K562 (cell line): ENCODE measurements around the gene FSTL4. TPM values are rescaled to one million over a fixed set of nuclear protein-coding genes. Genes with fewer than 3 reads are reported as not detected.

Source experiments
- ATAC-seq: fragments of 200-7000 bp; cut with Tn5 transposase; 3 replicates; pipeline ENCODE4 v1.9.1; 2020; ENCODE audit warnings: moderate library complexity
- BruUV-seq: library from RNA; stranded (reverse); fragments of 400-500 nt; replicated peaks from 2 replicates; lab custom pipeline; 2021; lab: Mats Ljungman, UMichigan
- CTCF ChIA-PET: fragments of 300-600 bp; formaldehyde crosslinking; extraction: SDS; loops from one replicate; lab custom pipeline; 2021; ENCODE audit warnings: low intra/inter-chr PET ratio; lab: Yijun Ruan, JAX
- POLR2A ChIA-PET: fragments of 300-600, 350-650 bp; sonication (Branson Sonifier 250); formaldehyde crosslinking; extraction: SDS; loops from one replicate; lab custom pipeline; 2021; ENCODE audit warnings: antibody characterized with exemption, inconsistent platforms; lab: Yijun Ruan, JAX
- DNase-seq, 4 experiments: peaks; one replicate each; pipeline versions ENCODE4 v3.0.0 to v3.0.0-alpha.2; 2011 to 2018; ENCODE audit warnings: low spot score in 3 of 4, mixed read lengths in 3 of 4; ENCODE audit errors: extremely low read depth in 1 of 4
- FAIRE-seq: peaks from 2 replicates; lab custom pipeline; 2011; peaks lifted over from hg19 to GRCh38; lab: Jason Lieb, UNC
- H2AFZ ChIP-seq: 2 replicates; pipeline ENCODE4 v1.6.0; 2011; ENCODE audit warnings: low read depth, low read length, control low read depth, inconsistent platforms
- H3K27ac ChIP-seq: fragments of 200-600 bp; 3 replicates; pipeline ENCODE4 v1.8.0; 2011; ENCODE audit warnings: low read depth, mild to moderate bottlenecking, control low read depth, inconsistent platforms, low read length, moderate library complexity, mixed read lengths; ENCODE audit errors: extremely low read depth
- H3K27me3 ChIP-seq, 2 experiments: fragments of 300-600 bp in 1 of 2; 2 replicates in 1 of 2; 3 replicates in 1 of 2; pipeline versions ENCODE4 v1.6.0 to v1.8.0; 2011; ENCODE audit warnings: inconsistent platforms in 2 of 2, low read length in 2 of 2, mild to moderate bottlenecking in 1 of 2, mixed read lengths in 1 of 2, moderate library complexity in 1 of 2; ENCODE audit not compliant: control insufficient read depth in 2 of 2, insufficient read depth in 2 of 2
- H3K36me3 ChIP-seq: fragments of 300-600 bp; 3 replicates; pipeline ENCODE4 v1.8.0; 2011; ENCODE audit warnings: mild to moderate bottlenecking, low read length, inconsistent platforms; ENCODE audit not compliant: control insufficient read depth, insufficient read depth
- H3K4me1 ChIP-seq, 2 experiments: fragments of 200-600 bp in 1 of 2; replicated peaks in 1 of 2; 2 replicates in 1 of 2; 3 replicates in 1 of 2; pipeline versions ENCODE4 v1.5.1 to v1.8.0; 2011; ENCODE audit warnings: inconsistent platforms in 2 of 2, low read length in 2 of 2, mild to moderate bottlenecking in 1 of 2, mixed read lengths in 1 of 2, moderate library complexity in 1 of 2; ENCODE audit not compliant: control insufficient read depth in 2 of 2, insufficient read depth in 2 of 2
- H3K4me2 ChIP-seq: 2 replicates; pipeline ENCODE4 v1.6.1; 2011; ENCODE audit warnings: low read length, control low read depth, inconsistent platforms, mixed read lengths; ENCODE audit not compliant: insufficient read depth
- H3K4me3 ChIP-seq: fragments of 200-600 bp; sonication (generic), shearing (Covaris generic); 2 replicates; pipeline ENCODE4 v1.5.1; 2016; ENCODE audit warnings: control low read depth, inconsistent platforms
- H3K79me2 ChIP-seq: fragments of 200-600 bp; 3 replicates; pipeline ENCODE4 v1.8.0; 2011; ENCODE audit warnings: low read length, inconsistent platforms; ENCODE audit not compliant: control insufficient read depth, insufficient read depth
- H3K9ac ChIP-seq, 2 experiments: 2 replicates each; pipeline versions ENCODE4 v1.6.0 to v1.6.1; 2011; ENCODE audit warnings: low read depth in 2 of 2, low read length in 2 of 2, control low read depth in 1 of 2, inconsistent platforms in 1 of 2, mild to moderate bottlenecking in 1 of 2, mixed read lengths in 1 of 2; ENCODE audit not compliant: insufficient read depth in 1 of 2
- H3K9me1 ChIP-seq: one replicate; pipeline ENCODE4 v1.6.0; 2011; ENCODE audit warnings: inconsistent platforms, mild to moderate bottlenecking, low read length, moderate library complexity; ENCODE audit not compliant: control insufficient read depth, insufficient read depth
- H3K9me3 ChIP-seq: replicated peaks from 2 replicates; pipeline ENCODE4 v1.5.1; 2011; ENCODE audit warnings: low read depth, low read length, inconsistent platforms; ENCODE audit not compliant: control insufficient read depth, insufficient read depth
- H4K20me1 ChIP-seq: replicated peaks from 2 replicates; pipeline ENCODE4 v1.6.1; 2011; ENCODE audit warnings: low read length, inconsistent platforms, mixed read lengths; ENCODE audit not compliant: control insufficient read depth, insufficient read depth
- ARNT ChIP-seq, 2 experiments: fragments of 450-650 bp; IDR thresholded peaks; 2 replicates each; pipeline ENCODE4 v1.6.1; 2016; ENCODE audit warnings: mild to moderate bottlenecking in 1 of 2
- CCAR2 ChIP-seq: fragments of 200-400 bp; formaldehyde crosslinking; IDR thresholded peaks from 2 replicates; pipeline ENCODE4 v1.6.1; 2017; ENCODE audit warnings: mild to moderate bottlenecking, low read depth, low read length
- CTBP1 ChIP-seq: fragments of 450-650 bp; IDR thresholded peaks from 2 replicates; pipeline ENCODE4 v1.6.1; 2016; ENCODE audit warnings: borderline replicate concordance
- DPF2 ChIP-seq: fragments of 450-650 bp; IDR thresholded peaks from 2 replicates; pipeline ENCODE4 v1.6.1; 2016
- HIVEP1 ChIP-seq: fragments of 250-450 bp; sonication (Bioruptor Pico); IDR thresholded peaks from 2 replicates; pipeline ENCODE4 v1.4.0; 2020; ENCODE audit warnings: mild to moderate bottlenecking
- MTA1 ChIP-seq: fragments of 450-650 bp; IDR thresholded peaks from 2 replicates; pipeline ENCODE4 v1.6.1; 2017; ENCODE audit warnings: borderline replicate concordance
- MTF1 ChIP-seq: fragments of 250-450 bp; sonication (Bioruptor Pico); IDR thresholded peaks from 2 replicates; pipeline ENCODE4 v1.9.0; 2021; ENCODE audit warnings: moderate library complexity, mild to moderate bottlenecking, inconsistent platforms, borderline replicate concordance
- MYBL2 ChIP-seq, 2 experiments: fragments of 450-650 bp in 1 of 2; sonication (generic) in 1 of 2; formaldehyde crosslinking in 1 of 2; IDR thresholded peaks; 2 replicates each; pipeline versions ENCODE4 v1.6.1 to v1.8.1; 2017 to 2022; ENCODE audit warnings: borderline replicate concordance in 1 of 2, inconsistent platforms in 1 of 2, low read depth in 1 of 2, mild to moderate bottlenecking in 1 of 2, missing genetic modification reagents in 1 of 2, moderate library complexity in 1 of 2
- NR4A1 ChIP-seq, 2 experiments: fragments of 250-450 bp in 1 of 2; fragments of 450-650 bp in 1 of 2; sonication (Bioruptor Pico) in 1 of 2; IDR thresholded peaks; 2 replicates each; pipeline versions ENCODE4 v1.4.0 to v1.6.1; 2016 to 2020; ENCODE audit warnings: mild to moderate bottlenecking in 2 of 2, missing compliant biosample characterization in 1 of 2, missing genetic modification characterization in 1 of 2, moderate library complexity in 1 of 2
- RBM39 ChIP-seq: fragments of 200-400 bp; formaldehyde crosslinking; optimal IDR thresholded peaks from 2 replicates; pipeline ENCODE3; 2018; ENCODE audit warnings: low read depth, low read length
- SIN3B ChIP-seq: fragments of 450-650 bp; IDR thresholded peaks from 2 replicates; pipeline ENCODE4 v1.6.1; 2017; ENCODE audit warnings: low read depth, mild to moderate bottlenecking, moderate library complexity
- TAF1 ChIP-seq: IDR thresholded peaks from 2 replicates; pipeline ENCODE4 v1.6.1; 2011; ENCODE audit warnings: mild to moderate bottlenecking, low read length, moderate library complexity; ENCODE audit not compliant: insufficient read depth, control insufficient read depth, severe bottlenecking; ENCODE audit errors: extremely low read depth
- TBL1XR1 ChIP-seq, 2 experiments: IDR thresholded peaks; 2 replicates each; pipeline ENCODE4 v1.6.1; 2012; ENCODE audit warnings: improper control_type of control experiment in 2 of 2, low read length in 2 of 2, mild to moderate bottlenecking in 1 of 2
- ZBTB8A ChIP-seq: fragments of 450-650 bp; IDR thresholded peaks from 2 replicates; pipeline ENCODE4 v1.6.1; 2018; ENCODE audit warnings: mild to moderate bottlenecking, moderate library complexity; ENCODE audit not compliant: partially characterized antibody
- ZNF436 ChIP-seq: fragments of 250-450, 450-650 bp; sonication (Bioruptor Pico); formaldehyde crosslinking; IDR thresholded peaks from 2 replicates; pipeline ENCODE4 v1.7.0; 2020; ENCODE audit warnings: mild to moderate bottlenecking
- ZNF75A ChIP-seq: fragments of 450-650 bp; formaldehyde crosslinking; IDR thresholded peaks from 2 replicates; pipeline ENCODE4 v1.4.0; 2020; ENCODE audit warnings: mild to moderate bottlenecking
- WGBS: fragments of 100-300 bp; shearing (Covaris generic); methylation state at CpG from one replicate; pipeline ENCODE4 v1.1.6; 2016; ENCODE audit warnings: low coverage, mixed read lengths; ENCODE audit not compliant: insufficient coverage; ENCODE audit errors: missing lambda C conversion rate; 5-methylcytosine and 5-hydroxymethylcytosine counted together
- in situ Hi-C: fragments of 300-500 bp; cut with MboI; formaldehyde crosslinking; loops from 4 replicates; pipeline ENCODE4 v1.15.0; 2018; ENCODE audit warnings: inconsistent platforms, mixed read lengths
- intact Hi-C: fragments of 100-400 bp; cut with micrococcal nuclease; formaldehyde crosslinking; loops from 2 replicates; pipeline ENCODE4 v1.14.2; 2022
- polyA plus RNA-seq, 8 experiments: library from polyadenylated mRNA; depleted of rRNA in 4 of 8; stranded (reverse) in 5 of 8; unstranded in 3 of 8; fragments of >200 nt; fragmentation: Nextera tagmentation in 2 of 8; fragmentation: Illumina TruSeq in 1 of 8; extraction: Ambion mirVana in 2 of 8; extraction: Trizol in 1 of 8; gene quantifications; 2 replicates each; pipeline versions ENCODE4 v1.2.1 to v1.2.3, GENCODE V29; 2011 to 2014; ENCODE audit warnings: inconsistent platforms in 1 of 8, missing spikeins in 1 of 8
- total RNA-seq, 7 experiments: library from RNA; depleted of rRNA in 6 of 7; stranded (reverse); fragments of >200 nt in 6 of 7; fragmentation: Illumina TruSeq in 2 of 7; extraction: Trizol in 2 of 7; gene quantifications; 2 replicates each; pipeline versions ENCODE4 v1.2.1 to v1.2.3, GENCODE V29; 2011 to 2021; ENCODE audit warnings: low replicate concordance in 1 of 7

Gene FSTL4
- total and polyA plus RNA-seq, 9 of the 15 experiments (the other 6 are each of a cell fraction or from before 2014, with no cell fraction given): 0.08 to 0.18 (median 0.10) TPM; not detected in 5

DNA sequence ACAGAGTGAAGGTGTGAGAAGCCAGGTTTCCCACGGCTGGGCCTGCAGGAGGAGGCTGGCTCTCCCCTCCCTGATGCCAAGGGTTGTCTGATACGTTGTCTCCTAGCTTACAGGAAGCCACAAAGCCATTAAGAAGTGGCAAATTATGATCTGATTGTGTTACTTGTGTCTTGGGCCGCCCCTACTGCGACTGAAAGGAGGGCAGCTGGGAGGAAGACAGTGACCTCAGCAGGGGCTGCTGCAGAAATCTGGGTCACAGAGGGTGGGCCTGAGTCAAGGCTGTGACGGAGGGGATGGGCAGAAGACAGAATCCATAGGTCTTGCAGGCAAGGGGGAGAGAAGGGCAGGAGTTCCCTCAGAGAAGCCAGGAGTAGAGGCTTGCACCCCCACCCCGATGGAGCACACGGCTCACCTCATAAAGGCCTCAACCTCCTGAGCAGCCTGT, 145.0 kb downstream of the FSTL4 start:
- CTCF ChIA-PET: no interaction called here
- intact Hi-C loops (loop anchor here (10.0 kb wide), 1 partner anchor 103 kb away; no protein-coding TSS in a partner anchor), in situ Hi-C loops (loop anchor here (25.0 kb wide), 1 partner anchor 355 kb away; no protein-coding TSS in a partner anchor)
- DNase-seq (no peak), FAIRE-seq (no peak), ATAC-seq (no peak)
- no TSS peak for BruUV-seq
- 11% methylated on average over 6 of the region's 7 CpGs for WGBS
- no peak overlapping the region for H3K4me3 ChIP-seq
- H3K4me2 ChIP-seq: no peak overlapping the region
- no peak overlapping the region for H3K9ac ChIP-seq
- POLR2A ChIA-PET: no interaction called here
- no peaks in the 10 kb centered on the region for H3K36me3 ChIP-seq
- no peaks in the 10 kb centered on the region for H3K9me1 ChIP-seq
- H3K9me3 ChIP-seq: no peaks in the 10 kb centered on the region
- H4K20me1 ChIP-seq: no peaks in the 10 kb centered on the region
- H3K27ac ChIP-seq: no peak overlapping the region
- H3K79me2 ChIP-seq: no peaks in the 10 kb centered on the region
- H3K27me3 ChIP-seq: peaks cover 18 to 57% of the 10 kb centered on the region in 2 experiments; a peak in 4 of 5 replicates
- no peak overlapping the region for H2AFZ ChIP-seq
- TF ChIP-seq CCAR2 (no peak), TBL1XR1 (IDR thresholded peaks at IDR 0.05; ENCODE audit: low read length in 2 of 2) (no peak), MYBL2 (IDR thresholded peaks at IDR 0.05; ENCODE audit: low read depth) (no peak), MYBL2 (CRISPR knock-in tag; IDR thresholded peaks at IDR 0.05; ENCODE audit: borderline replicate concordance) (no peak), MTA1 (no peak), DPF2 (no peak), ZNF436 (no peak), ARNT (IDR thresholded peaks at IDR 0.05) (no peak), SIN3B (no peak), MTF1 (CRISPR knock-in tag) (no peak), NR4A1 (CRISPR knock-in tag; IDR thresholded peaks at IDR 0.05) (no peak), NR4A1 (tag; IDR thresholded peaks at IDR 0.05) (no peak), RBM39 (no peak), CTBP1 (no peak), TAF1 (no peak), HIVEP1 (CRISPR knock-in tag) (no peak), ZBTB8A (no peak), ZNF75A (CRISPR knock-in tag) (no peak)
- no peaks in the 10 kb centered on the region for H3K4me1 ChIP-seq
